Testis (tissue), 3 donors: ENCODE results near the gene TRMT2A. TPM values are rescaled to one million over a fixed set of nuclear protein-coding genes. Genes with fewer than 3 reads are reported as not detected.

Experiments used
- DNase-seq: peaks from one replicate; pipeline ENCODE4 v3.0.0-alpha.2; 2019
- H3K27ac ChIP-seq, 2 donors: fragments of 200-600 bp; sonication (generic); one replicate each; pipeline ENCODE4 v1.5.1; 2019
- H3K27me3 ChIP-seq: fragments of 200-600 bp; sonication (generic); one replicate; pipeline ENCODE4 v1.5.1; 2019
- H3K36me3 ChIP-seq: fragments of 200-600 bp; sonication (generic); one replicate; pipeline ENCODE4 v1.5.1; 2017; ENCODE audit warnings: low read depth; ENCODE audit errors: missing control alignments
- H3K4me1 ChIP-seq: fragments of 200-600 bp; sonication (generic); one replicate; pipeline ENCODE4 v1.5.1; 2019
- H3K4me3 ChIP-seq, 2 donors: fragments of 200-600 bp; sonication (generic); one replicate each; pipeline ENCODE4 v1.5.1; 2017 to 2019
- H3K9me3 ChIP-seq: fragments of 200-600 bp; sonication (generic); one replicate; pipeline ENCODE4 v1.5.1; 2017
- POLR2A ChIP-seq: fragments of 450-650 bp; IDR thresholded peaks from one replicate; pipeline ENCODE4 v1.6.1; 2017; ENCODE audit warnings: antibody characterized with exemption, mild to moderate bottlenecking, moderate library complexity
- WGBS, 2 donors: methylation state at CpG; one replicate each; pipeline ENCODE4 v1.1.5; 2018; 5-methylcytosine and 5-hydroxymethylcytosine counted together
- intact Hi-C: fragments of 100-400 bp; cut with DNase I; formaldehyde crosslinking; loops from one replicate; pipeline ENCODE4 v1.15.1; 2023; ENCODE audit warnings: low total_unique reads
- polyA plus RNA-seq: library from polyadenylated mRNA; stranded (reverse); fragments of 350-450 nt; fragmentation: Illumina TruSeq; extraction: RNeasy Lipid Tissue Mini Kit (QIAGEN cat#74804); gene quantifications from one replicate; pipeline ENCODE4 v1.2.3, GENCODE V29; 2014; ENCODE audit warnings: low read depth, low replicate concordance; ENCODE audit not compliant: insufficient read depth
- total RNA-seq, 2 donors: library from RNA; depleted of rRNA; stranded (reverse); fragments of >200 nt; gene quantifications; one replicate each; pipeline ENCODE4 v1.2.3, GENCODE V29; 2016
- TF ChIP-seq, protein P1 (sequence below), 3 experiments: fragments of 450-650 bp in 2 of 3; fragments of 200-600 bp in 1 of 3; sonication (generic) in 1 of 3; IDR thresholded peaks; one replicate each; pipeline ENCODE4 v1.5.1; 2016 to 2019; ENCODE audit warnings: antibody characterized with exemption in 3 of 3, mild to moderate bottlenecking in 2 of 3, moderate library complexity in 1 of 3

TRMT2A gene
- total and polyA plus RNA-seq, 3 donors from 2014 or later: 82.7 to 122 (median 97.2) TPM

DNA sequence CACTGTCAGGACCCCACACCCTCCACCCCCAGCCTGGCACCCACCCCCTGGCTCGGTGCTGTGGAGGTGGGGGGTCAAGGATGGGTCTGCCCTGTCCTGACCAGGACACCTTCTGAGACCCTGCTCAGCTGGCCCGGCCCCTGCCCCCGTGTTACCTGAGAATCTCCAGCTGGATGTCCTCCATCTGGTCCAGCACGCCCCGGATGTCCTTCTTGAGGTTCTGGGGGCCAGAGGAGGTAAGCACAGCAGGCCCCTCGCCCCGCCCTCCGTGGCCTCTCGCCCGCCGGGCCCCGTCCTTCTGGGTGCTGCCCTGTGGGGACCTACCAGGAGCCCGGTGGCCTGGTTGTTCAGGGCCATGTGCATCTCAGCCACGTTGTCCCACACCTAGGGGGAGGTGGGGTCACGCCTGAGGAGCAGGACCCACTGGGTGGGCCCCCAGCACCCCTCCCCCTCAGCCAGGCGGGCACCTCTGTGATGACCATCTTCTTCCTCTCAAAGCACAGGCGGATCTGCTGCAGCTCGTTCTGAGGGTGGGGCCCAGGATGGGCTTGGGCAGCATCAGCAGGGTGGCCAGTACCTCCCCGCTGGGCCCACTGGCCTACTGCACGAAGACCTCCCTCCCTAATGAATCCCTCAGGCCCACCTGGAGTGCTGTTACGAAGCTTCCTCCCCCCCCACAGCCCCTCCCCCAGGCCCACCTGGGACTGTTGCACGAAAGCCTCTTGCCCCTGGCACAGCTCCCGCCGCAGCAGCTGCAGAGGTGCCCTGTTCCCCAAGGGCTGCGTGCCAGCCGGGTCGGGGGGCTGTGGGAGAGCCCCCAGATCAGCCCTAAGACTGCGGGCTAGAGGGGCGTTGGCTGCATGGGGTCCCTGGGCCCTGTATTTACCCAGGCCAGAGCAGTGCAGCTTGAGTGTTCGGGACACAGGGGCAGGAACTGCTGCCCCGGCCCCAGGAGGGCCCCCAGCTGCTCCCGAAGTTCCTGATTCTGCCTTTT is 32.5 kb upstream of the TRMT2A start:
- Histone ChIP-seq H3K9me3 (no peaks in the 10 kb centered on the region), H3K27ac (no peak overlapping the region), H3K4me3 (no peak overlapping the region), H3K36me3 (no peaks in the 10 kb centered on the region), H3K27me3 (no peaks in the 10 kb centered on the region), H3K4me1 (peaks cover 4% of the 10 kb centered on the region)
- intact Hi-C loops: no loop called here
- TF ChIP-seq, protein P1, sequence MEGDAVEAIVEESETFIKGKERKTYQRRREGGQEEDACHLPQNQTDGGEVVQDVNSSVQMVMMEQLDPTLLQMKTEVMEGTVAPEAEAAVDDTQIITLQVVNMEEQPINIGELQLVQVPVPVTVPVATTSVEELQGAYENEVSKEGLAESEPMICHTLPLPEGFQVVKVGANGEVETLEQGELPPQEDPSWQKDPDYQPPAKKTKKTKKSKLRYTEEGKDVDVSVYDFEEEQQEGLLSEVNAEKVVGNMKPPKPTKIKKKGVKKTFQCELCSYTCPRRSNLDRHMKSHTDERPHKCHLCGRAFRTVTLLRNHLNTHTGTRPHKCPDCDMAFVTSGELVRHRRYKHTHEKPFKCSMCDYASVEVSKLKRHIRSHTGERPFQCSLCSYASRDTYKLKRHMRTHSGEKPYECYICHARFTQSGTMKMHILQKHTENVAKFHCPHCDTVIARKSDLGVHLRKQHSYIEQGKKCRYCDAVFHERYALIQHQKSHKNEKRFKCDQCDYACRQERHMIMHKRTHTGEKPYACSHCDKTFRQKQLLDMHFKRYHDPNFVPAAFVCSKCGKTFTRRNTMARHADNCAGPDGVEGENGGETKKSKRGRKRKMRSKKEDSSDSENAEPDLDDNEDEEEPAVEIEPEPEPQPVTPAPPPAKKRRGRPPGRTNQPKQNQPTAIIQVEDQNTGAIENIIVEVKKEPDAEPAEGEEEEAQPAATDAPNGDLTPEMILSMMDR (IDR thresholded peaks at IDR 0.05): no peak
- no peak for TF ChIP-seq POLR2A
- no peak for DNase-seq
- 80% methylated on average over 32 of the region's 32 CpGs; no CpG with 5 or more reads in 1 of the 2 donors for WGBS, 2 donors

DNA sequence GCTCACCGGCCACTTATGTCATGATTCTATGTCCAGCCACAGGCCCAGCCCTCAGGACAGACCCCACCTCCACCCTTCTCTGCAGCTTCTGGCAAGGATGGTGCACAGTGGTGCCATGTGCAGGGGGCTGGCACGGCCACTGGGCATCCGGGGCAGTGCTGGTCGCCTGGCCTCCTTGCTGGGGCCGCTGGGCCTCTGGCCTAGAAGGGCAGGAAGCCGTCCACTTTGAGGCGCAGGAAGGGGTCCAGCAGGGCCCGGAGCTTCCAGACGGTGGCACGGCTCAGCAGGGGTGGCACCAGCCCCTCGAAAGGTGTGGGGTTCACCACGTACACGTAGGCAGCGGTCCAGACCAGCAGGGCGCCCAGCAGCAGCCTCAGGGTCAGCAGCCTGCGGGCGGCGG is 31.4 kb upstream of the TRMT2A start:
- WGBS, 2 donors: 63 to 90% methylated on average over 4 to 18 of the region's 18 CpGs
- Histone ChIP-seq H3K27me3 (no peaks in the 10 kb centered on the region), H3K4me1 (no peaks in the 10 kb centered on the region), H3K9me3 (no peaks in the 10 kb centered on the region), H3K27ac (no peak overlapping the region), H3K36me3 (no peaks in the 10 kb centered on the region), H3K4me3 (no peak overlapping the region)
- TF ChIP-seq POLR2A: no peak
- TF ChIP-seq, protein P1 (IDR thresholded peaks at IDR 0.05): no peak
- DNase-seq: no peak
- intact Hi-C loops: no loop called here

DNA sequence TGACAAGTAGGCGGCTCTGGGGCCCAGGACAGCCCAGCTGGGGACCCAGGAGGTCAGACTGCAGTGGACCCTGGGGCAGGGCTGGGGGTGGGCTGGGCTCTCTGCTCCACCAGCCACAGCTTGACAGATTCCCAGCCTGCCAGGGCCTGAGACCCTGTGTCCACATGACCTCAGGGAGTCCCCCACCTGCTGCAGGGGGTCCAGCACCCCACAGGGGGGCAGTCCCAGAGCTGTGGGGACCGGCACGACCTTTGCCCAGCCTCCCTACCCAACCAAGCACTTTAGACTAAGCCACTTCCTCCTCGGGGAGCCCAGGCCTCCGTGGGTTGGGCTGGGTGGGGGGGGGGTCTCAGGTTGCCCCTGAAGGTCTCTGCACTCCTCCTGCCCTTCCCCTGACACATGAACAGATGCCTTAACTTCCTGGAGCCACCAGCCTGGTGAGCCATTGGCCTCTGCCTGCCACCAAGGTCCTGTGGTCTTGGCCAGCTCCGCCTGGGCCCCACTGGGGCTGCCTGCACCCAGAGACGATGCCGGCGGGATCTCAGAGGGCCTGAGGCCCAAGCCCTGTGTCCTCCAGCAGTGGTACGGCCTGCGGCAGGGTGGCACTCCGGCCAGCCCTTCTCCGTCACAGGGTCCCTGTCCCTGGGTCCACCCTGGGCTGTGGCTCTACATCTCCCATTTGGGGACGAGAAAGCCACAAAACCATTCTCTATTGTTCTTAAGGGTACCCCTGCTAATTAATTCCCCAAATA is 30.4 kb upstream of the TRMT2A start:
- H3K36me3 ChIP-seq: no peaks in the 10 kb centered on the region
- WGBS, 2 donors: 85 to 91% methylated on average over 5 to 14 of the region's 14 CpGs
- TF ChIP-seq, protein P1 (IDR thresholded peaks at IDR 0.05): no peak
- no peak for TF ChIP-seq POLR2A
- intact Hi-C loops: no loop called here
- no peak overlapping the region for H3K4me3 ChIP-seq
- no peaks in the 10 kb centered on the region for H3K9me3 ChIP-seq
- no peaks in the 10 kb centered on the region for H3K4me1 ChIP-seq
- no peak overlapping the region for H3K27ac ChIP-seq
- DNase-seq: no peak
- no peaks in the 10 kb centered on the region for H3K27me3 ChIP-seq

DNA sequence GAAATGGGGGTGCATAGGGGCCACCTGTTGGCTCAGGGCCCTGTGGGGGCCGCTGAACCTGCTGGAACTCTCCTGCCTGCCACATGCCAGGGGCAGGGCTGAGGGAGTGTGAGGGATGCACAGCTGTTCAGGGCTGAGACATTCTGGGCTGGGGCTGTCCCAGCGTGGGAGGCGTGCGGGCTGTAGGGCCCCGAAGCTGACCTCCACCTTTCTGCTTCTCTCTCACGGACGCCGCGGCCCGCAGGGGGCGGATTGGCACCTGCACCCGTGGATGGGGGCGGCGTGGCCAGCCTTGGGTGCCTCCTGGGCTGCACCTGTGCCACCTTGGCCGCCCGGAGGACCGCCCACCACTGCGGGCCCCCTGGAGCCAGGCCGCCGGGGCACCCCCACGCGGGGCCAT is 29.8 kb upstream of the TRMT2A start:
- Histone ChIP-seq H3K36me3 (no peaks in the 10 kb centered on the region), H3K27ac (no peak overlapping the region), H3K27me3 (no peaks in the 10 kb centered on the region), H3K4me3 (no peak overlapping the region), H3K4me1 (no peaks in the 10 kb centered on the region), H3K9me3 (no peaks in the 10 kb centered on the region)
- DNase-seq: no peak
- 62 to 70% methylated on average over 4 to 22 of the region's 22 CpGs for WGBS, 2 donors
- TF ChIP-seq POLR2A: no peak
- TF ChIP-seq, protein P1 (IDR thresholded peaks at IDR 0.05): no peak
- intact Hi-C loops: no loop called here
